NB4 (cell line): Measurements from ENCODE around the gene RNF141.

Experiments used
- DNase-seq: peaks from one replicate; pipeline ENCODE4 v3.0.0; 2010; ENCODE audit warnings: low read depth
- H3K4me3 ChIP-seq: one replicate; pipeline ENCODE4 v1.5.1; 2011; ENCODE audit warnings: mild to moderate bottlenecking, low read depth, low read length, moderate library complexity
- MAX ChIP-seq: IDR thresholded peaks from 2 replicates; pipeline ENCODE4 v1.6.1; 2011; ENCODE audit warnings: low read depth, low read length
- MYC ChIP-seq: IDR thresholded peaks from 2 replicates; pipeline ENCODE4 v1.6.1; 2011; ENCODE audit warnings: low read depth, low read length
- POLR2A ChIP-seq: IDR thresholded peaks from 2 replicates; pipeline ENCODE4 v1.6.1; 2011; ENCODE audit warnings: mild to moderate bottlenecking; ENCODE audit not compliant: insufficient read length; ENCODE audit errors: extremely low read depth
- TF ChIP-seq, protein P1 (sequence below): IDR thresholded peaks from one replicate; pipeline ENCODE4 v1.5.1; 2012; ENCODE audit warnings: low read depth, low read length

Gene RNF141

GRCh38 chr11:10486161-10486840 is 54.7 kb downstream of the RNF141 start:
- DNase-seq, result no peak
- TF ChIP-seq MAX (no peak), MYC (no peak), POLR2A (no peak)
- TF ChIP-seq, protein P1, sequence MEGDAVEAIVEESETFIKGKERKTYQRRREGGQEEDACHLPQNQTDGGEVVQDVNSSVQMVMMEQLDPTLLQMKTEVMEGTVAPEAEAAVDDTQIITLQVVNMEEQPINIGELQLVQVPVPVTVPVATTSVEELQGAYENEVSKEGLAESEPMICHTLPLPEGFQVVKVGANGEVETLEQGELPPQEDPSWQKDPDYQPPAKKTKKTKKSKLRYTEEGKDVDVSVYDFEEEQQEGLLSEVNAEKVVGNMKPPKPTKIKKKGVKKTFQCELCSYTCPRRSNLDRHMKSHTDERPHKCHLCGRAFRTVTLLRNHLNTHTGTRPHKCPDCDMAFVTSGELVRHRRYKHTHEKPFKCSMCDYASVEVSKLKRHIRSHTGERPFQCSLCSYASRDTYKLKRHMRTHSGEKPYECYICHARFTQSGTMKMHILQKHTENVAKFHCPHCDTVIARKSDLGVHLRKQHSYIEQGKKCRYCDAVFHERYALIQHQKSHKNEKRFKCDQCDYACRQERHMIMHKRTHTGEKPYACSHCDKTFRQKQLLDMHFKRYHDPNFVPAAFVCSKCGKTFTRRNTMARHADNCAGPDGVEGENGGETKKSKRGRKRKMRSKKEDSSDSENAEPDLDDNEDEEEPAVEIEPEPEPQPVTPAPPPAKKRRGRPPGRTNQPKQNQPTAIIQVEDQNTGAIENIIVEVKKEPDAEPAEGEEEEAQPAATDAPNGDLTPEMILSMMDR, result no peak

DNA sequence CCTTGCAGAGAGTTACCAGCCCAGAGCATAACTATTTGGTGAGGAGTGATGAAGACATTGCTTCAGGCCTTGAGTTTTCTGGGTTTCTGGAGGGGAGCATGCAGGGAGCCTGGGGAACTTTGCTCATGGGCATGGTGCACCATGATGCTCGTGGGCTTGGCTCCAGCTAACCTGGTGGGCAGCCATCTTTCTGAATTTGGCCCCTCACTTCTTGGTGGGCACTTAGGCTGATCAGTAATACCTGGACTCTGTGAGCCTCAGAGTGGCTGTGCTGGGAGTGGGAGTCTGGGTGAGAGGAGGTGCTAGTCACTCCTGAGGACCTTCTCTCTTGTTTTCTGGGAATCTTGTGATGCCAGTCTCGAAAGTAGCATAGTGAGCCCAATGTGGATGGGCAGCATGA is 55.3 kb downstream of the RNF141 start:
- H3K4me3 ChIP-seq, result no peak overlapping the region
- DNase-seq, result no peak
- TF ChIP-seq POLR2A (no peak), MAX (no peak), MYC (no peak)
- TF ChIP-seq, protein P1, result no peak

More at GRCh38 chr11:10486161-10486840, 54.7 kb downstream of the RNF141 start:
- no peak overlapping the region for H3K4me3 ChIP-seq

GRCh38 chr11:10484461-10485180 is 56.4 kb downstream of the RNF141 start:
- no peak overlapping the region for H3K4me3 ChIP-seq
- no peak for DNase-seq
- TF ChIP-seq, protein P1, result no peak
- no peak for TF ChIP-seq MYC
- TF ChIP-seq MAX, result no peak
- TF ChIP-seq POLR2A, result no peak

- no peak for DNase-seq
- H3K4me3 ChIP-seq, result no peak overlapping the region
- TF ChIP-seq MYC (no peak), POLR2A (no peak), MAX (no peak)
- TF ChIP-seq, protein P1, result no peak
Measured at GRCh38 chr11:10483584-10483983, 57.4 kb downstream of the RNF141 start.

DNA sequence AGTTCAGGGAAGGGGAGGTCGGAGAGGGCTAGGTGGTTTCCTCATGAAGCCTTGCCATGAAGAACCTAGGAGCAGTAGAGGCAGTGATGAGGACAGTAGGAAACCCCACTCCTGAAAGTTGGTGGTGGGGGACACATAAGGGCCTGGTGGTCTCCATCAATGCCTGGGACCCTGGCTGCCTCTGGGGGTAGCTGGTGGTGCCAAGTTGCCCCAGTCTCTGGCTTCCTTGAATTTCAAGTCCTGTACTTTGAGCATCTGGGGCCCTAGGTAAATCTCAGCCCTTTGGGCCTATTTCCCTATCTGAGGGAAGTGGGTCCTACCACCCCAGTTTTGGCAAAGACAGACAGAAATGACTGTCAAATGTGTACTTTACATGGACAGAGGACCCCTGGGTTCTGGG is 57.8 kb downstream of the RNF141 start:
- TF ChIP-seq MYC (no peak), MAX (no peak), POLR2A (no peak)
- TF ChIP-seq, protein P1, result no peak
- DNase-seq, result no peak
- no peak overlapping the region for H3K4me3 ChIP-seq
